COLO668 (cell line): ENCODE measurements around the gene MMP17.
"Not testable (repeated sequence)": the region's sequence is repeated elsewhere in the genome, so short reads cannot be mapped to it uniquely, and the experiment has no call there.

Experiments used
- DNase-seq: peaks from one replicate; lab custom pipeline; 2025; ENCODE audit not compliant: unreplicated experiment; lab: John Stamatoyannopoulos, UW

Gene MMP17

DNA sequence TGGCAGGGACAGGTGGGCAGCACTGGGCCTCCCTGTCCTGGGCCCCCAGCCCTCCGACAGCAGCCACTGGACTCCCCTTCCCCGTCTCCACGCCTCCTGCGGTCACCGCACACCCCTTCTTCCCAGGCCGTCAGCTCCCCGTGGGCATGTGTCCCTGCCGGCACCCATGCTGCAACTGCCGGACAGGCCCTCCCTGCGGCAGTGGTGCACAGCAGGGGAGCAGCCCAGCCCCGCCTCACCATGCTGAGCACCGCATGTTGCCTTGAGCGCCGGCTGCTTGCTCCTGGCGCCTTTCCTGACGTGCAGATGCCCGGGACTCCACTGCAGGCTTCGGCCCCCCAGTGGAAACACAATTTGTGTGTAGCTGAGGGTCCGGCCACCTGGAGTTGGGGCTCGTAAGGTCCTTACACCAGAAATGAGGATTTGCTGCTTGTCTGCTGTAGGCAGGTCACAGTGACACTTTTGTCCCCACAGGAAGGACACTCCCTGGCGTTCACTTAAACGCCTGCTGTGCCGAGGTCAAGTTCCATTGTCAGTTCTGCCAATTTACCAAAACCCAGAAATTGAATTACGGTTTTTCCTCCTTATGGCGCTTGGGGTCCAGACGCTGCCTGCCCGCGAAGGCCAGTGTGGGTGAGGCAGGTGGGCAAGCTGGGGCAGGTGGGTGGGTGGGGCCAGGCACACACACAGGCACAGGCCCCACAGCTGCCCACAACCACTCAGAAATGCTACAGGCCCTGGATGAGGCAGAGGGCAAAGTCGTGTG, 28.2 kb upstream of the MMP17 start:
- DNase-seq, result no peak

DNA sequence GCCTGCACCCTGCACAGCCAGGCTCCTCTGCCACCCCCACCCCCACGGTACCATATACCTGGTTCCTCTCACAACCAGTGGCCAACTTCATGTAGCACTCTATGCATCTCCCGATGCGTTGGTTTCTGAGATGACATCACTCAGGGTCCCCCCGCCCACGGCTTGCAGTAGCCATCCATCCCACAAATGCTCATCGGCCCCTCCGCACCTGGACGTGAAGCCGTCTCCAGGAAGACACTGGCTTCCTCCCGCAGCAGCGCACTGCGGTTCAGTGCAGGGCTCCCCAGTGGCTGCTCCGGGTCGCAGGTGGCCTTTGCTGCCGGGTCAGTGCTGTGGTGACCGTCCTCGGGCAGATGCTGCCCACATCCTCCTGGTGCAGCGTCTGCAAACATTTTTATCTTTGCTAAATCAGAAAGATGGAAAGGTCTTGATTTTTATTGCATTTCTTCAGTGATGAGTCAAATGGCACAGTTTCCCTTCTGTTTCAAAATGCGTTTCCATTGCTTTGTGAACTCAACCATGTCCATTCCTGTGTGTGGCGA, 27.5 kb upstream of the MMP17 start:
- no peak for DNase-seq

DNA sequence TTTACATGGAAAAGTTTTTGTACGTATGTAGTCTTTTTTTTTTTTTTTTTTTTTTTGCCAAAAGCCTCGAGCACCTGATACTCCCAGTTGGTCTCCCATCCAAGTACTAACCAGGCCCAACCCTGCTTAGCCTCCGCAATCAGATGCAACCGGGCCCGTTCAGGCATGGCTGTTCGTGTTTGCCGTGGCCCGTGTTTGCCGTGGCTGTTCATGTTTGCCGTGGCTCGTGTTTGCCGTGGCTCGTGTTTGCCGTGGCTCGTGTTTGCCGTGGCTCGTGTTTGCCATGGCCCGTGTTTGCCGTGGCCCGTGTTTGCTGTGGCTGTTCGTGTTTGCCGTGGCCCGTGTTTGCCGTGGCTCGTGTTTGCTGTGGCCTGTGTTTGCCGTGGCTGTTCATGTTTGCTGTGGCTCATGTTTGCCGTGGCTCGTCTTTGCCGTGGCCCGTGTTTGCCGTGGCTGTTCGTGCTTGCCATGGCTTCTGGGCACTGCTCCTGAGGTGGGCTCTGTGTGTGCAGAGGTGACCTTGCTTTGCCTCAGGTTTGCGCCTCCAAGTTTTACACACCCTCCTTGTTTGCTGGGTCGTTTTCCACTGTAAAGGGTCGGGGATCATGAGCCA, 26.8 kb upstream of the MMP17 start:
- no peak for DNase-seq

DNA sequence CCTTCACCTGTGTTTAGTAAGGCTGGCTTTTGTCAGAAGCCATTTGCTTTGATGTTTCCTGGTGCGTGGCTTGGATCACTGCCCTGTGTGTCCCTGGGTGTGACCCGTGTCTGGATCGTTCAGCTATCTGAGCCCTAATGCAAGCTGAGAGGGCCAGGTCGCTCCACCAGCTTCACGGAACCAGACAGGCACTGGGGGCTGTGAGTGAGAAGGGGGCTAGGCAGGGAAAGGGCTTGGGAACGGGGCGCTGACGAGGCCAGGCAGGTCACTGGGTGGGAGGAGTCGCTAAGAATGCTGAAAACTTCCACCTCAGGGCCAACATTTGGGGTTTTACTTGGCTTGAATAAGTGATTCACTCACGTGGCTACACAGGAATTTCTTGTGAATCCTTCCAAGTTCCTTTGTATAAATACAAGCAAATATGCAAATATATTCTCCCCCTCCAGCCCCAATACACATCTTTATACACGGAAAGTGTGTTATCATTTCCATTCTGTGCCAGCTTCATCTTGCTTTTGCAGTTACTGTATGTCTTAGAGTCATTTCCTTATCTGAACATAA, 24.2 kb upstream of the MMP17 start:
- no peak for DNase-seq

DNA sequence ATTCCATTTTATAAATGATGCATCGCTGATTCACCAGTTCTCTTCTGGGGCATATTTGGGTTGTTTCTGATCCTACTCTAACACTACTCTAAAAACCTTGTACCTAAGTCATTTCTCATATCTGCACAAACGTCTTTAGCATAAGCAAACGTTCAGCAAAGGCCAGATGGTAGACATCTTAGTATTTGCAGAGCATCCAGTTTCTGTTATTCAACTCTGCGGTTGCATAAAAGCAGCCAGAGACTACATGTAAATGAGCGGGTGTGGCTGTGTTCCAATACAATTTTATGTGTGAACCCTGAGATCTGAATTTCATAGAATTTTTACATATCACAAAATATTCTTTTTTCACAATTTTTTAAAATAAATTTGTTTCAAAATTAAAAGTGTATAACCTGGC, 22.8 kb upstream of the MMP17 start:
- DNase-seq, result no peak

DNA sequence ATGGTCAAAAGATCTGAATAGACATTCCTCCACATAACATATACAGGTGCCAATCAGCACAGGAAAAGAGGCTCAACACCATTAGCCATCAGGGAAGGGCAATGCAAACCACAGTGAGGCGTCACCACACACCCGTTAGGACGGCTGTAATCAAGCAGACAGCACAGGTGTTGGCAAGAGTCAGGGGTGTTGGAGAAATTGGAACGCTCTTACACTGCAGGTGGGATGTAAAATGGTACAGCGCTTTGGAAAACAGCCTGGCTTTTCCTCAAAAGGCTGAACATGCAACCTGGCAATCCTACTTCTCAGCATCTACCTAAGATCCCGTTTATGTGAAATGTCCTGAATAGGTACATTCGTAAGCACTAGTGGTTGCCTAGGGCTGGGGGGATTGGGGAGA, 21.5 kb upstream of the MMP17 start:
- DNase-seq, result no peak

DNA sequence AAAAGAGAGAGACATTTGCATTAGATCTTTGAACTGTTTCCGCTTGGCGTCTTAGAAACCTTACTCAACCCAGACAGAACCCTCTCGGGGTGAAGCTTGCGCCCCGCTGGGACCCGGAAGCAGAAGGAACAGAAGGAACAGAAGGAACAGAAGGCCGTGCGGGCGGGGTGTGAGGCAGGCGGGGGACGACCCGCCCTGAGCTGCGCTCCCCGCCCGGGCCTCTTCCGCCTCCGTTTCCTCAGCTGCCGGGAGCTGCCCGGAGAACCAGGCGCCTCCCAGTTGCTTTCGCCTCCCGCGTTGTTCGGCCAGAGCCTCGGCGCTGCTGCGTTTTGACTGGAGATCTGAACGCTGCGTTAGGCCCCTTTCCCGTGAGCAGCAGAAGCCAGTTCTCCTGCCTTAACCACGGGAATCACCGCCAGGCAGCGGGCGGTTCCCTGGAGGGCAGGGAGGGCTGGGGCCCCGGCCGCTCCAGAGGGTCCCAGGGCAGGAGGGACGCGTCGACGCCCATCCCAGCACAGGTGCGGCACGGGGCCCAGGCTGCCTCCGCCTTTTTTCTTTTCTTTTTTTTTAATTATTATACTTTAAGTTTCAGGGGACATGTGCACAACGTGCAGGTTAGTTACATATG, 19.3 kb upstream of the MMP17 start:
- peak; percentile 60 for DNase-seq

DNA sequence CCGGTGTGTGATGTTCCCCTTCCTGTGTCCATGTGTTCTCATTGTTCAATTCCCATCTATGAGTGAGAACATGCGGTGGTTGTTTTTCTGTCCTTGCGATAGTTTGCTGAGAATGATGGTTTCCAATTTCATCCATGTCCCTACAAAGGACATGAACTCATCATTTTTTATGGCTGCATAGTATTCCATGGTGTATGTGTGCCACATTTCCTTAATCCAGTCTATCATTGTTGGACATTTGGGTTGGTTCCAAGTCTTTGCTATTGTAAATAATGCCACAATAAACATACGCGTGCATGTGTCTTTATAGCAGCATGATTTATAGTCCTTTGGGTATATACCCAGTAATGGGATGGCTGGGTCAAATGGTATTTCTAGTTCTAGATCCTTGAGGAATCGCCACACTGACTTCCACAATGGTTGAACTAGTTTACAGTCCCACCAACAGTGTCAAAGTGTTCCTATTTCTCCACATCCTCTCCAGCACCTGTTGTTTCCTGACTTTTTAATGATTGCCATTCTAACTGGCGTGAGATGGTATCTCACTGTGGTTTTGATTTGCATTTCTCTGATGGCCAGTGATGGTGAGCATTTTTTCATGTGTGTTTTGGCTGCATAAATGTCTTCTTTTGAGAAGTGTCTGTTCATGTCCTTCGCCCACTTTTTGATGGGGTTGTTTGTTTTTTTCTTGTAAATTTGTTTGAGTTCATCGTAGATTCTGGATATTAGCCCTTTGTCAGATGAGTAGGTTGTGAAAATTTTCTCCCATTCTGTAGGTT, 18.5 kb upstream of the MMP17 start:
- DNase-seq, result not testable (repeated sequence)

DNA sequence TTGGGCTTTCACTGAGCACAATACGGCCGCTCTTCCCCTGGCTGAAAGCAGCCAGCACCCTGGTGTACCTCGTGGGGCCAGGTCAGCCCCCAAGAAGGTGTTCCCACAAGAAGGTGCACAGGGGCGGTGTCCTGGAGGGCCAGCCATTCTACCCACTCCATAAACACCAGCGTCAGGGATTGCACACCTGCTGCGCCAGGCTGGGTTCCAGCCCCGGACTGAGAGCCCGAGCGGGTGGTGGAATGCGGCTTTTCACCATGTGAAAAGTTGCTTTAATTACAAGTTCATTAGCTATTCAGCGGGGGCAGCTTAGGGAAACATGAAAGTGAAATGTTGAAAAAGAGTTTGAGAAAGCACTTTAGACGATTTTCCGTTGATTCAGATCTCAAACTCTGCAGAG, 17.5 kb upstream of the MMP17 start:
- no peak for DNase-seq

DNA sequence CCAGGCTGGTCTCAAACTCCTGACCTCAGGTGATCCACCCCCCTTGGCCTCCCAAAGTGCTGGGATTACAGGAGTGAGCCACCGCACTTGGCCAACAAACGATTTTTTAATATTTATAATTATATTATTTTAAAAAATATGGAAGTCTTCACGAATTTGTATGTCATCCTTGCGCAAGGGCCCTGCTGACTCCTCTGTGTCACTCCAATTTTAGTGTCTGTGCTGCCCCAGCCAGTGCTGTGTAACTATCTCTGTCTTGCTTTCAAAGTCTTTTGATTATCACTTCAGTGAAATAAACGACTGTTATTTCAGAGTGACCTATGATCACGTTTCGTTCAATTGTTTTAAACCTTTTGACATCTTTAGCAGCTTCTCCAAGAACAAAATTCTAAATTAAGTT, 13.1 kb upstream of the MMP17 start:
- no peak for DNase-seq

DNA sequence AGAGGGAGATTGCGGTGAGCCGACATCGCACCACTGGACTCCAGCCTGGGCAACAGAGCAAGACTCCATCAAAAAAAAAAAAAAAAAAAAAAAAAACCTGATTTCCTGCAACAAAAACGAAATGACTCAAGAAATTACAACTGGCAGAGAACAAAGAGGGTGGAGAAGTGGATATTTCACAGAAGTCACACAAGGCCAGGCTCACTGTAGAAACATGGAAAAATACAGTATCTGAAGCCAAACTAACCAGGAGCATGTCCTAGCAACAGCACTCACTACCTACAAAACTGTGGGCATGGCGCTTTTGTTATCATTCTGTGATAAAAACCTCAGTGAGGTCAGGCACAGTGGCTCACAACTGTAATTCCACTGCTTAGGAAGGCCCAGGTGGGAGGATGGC, 11.7 kb upstream of the MMP17 start:
- DNase-seq, result no peak

DNA sequence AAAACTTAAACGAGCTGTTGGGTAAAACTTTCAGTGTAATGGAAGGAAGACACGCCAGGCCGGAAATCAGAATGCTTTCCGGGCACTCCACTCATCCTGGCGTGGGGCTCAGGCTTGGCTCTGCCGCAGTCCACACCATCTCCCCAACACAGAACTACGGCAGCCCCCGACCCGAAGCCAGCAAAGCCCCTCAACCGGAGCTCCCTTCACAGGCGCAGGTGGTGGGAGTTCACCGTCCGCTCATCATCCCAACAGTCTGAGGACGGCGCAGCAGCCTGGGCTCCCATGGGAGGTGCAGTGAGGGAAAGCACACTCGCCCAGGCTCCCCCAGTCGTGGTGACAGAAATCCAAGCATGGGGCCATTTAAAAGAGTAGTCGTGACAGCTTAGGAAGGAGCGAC, 11.0 kb upstream of the MMP17 start:
- no peak for DNase-seq

DNA sequence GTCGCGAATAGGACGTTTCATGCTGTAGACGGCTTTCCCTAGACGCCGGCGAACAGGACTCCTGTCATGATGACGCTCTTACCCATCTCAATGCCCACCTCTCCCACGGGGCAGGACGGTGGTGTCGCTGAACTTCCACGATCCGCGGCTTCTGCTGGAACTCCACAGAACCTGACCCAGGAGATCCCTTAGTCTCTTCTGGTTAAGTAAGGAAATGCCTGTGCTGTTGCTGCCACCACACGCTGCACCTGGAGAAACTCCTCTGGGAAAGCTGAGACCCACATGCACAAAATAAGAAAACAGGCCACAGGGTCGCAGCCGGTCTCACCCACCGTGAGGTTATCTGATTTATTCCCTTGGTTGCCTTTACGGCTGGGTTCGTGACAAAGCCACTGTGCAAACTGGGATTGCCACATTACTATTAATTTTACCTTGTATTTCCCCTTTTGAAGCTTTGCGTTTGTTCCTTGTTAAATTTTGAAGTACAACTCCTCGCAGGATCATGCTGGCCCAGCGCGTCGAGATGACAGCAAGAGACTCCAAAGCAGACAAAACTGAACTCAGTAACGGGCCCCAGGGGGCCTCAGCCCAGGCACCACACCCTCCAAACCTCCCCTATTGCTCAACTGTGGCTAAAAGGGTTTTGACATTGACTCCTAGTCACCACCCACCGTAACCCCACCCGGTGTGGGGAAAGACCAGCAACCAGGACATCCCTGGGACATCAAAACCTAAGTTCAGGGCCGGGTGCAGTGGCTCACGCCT, 9.2 kb upstream of the MMP17 start:
- no peak for DNase-seq

DNA sequence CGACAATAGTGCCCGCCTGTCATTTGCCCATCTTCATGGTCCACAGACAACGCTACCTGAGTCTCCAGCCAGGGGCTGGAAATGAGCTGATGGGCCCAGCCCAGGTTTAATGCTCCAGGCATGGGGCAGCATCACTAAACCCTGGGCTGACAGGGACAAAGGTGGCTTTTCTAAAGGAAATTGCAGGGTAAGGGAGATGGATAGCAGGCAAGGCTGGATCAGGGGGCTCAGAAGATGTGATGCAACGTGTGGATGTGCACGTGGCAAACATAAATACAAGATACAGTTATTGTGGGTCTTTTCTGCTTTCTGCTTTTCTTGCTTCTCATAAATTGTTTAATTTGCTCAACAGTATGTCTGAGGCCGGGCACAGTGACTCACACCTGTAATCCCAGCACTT, 3.7 kb upstream of the MMP17 start:
- no peak for DNase-seq

DNA sequence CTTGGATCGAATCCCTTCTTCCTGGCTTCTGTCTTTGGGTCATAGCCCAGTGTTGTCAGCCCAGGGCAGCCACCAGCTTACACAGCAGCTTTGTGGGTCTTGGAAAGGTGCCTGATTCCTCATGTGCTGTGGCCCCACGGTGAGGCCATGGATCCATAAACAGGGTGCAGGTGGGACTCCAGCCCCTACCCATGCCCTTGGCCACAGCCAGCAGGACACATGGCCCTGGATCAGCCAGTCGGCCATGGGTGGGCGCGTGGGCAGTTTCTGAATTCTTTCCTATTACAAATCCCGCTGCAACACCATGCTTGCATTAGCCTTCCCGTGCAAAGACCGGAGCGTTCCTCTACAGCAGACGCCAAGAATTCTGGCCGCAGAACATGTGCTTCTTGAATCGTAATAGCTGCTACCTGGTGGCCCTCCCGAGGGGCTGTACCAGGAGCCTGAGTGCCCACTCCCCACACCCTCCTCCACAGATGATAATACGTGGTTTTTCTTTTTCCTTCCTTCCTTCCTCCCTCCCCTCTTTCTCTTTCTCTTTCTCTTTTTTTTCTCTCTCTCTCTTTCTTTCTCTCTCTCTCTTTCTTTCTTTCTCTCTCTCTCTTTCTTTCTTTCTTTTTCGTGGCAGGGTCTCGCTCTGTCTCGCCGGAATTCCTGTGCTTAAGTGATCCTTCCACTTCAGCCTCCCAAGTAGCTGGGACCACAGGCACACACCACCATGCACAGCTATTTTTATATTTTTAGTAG, 2.9 kb upstream of the MMP17 start:
- no peak for DNase-seq

DNA sequence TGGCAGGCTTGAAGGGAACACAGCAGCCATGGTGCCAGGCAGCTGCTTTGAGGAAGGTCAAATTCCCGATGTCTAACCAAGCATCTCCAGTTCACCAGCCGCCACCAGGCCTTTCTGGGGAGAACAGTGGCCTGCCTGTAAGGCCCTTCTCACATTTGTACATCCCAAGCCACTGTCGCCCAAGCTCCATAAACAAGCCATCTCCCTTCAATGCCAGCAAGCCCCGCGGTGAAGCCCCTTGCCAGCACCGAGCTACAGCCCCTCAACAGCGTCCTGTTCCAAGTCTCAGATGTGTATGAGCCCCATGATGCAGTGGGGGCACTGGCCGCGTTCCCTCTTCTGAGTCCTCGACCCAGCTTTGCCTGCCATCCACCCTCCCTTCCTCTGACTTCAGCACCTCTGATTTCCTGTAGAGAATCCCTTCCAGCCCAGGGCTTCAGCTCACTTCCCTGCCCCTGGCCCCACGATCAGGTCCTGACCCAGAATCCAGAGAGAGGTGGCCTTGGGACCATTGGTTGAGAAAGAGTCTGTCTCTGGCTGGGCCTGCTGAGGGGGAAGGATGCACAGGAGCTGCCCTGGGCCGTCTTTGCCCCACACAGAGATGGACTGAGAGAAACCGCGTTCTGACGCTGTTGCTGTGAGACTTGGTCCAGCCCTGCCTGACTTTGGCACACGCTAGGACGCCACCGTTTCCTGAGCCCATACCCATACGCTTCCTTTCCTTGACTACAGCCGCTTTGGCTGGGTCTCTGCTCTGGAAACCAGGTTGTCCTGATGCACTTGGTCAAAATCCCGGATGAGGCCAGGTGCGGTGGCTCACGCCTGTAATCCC, 1.9 kb upstream of the MMP17 start:
- DNase-seq, result no peak

DNA sequence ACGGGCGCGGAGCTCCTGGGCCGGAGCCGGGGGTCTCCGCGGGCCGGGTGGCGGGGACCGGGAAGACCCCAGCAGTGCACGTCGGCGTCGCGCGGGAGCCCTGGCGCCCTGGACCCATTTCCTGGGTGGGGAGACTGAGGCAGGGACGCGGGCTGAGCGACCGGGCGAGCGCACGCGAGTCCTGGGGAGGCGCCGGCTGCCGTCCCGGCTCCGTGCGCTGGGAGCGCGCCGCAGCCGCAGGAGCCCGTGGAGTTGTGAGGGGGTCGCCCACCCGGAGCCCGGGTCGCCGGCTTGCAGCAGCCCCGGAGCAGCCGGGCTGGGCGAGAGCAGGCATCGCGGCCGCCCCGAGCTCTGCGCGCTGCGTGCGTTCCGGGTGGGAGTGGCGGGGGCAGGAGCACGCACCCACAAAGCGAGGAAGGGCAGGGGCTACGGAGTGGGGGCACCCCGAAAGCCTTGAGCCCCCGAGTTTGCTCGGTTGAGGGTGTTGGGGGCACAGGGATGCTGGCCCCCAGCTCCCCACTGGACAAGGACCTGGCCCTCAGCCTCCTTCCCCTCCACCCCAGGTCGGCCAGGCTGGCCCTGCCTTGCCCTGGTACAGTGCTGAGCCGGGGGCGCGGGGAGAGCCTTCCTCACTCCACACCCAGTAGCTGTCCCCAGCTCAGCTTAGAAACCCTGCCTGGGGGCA, 620 bp downstream of the MMP17 start:
- DNase-seq, result peak; percentile 27

DNA sequence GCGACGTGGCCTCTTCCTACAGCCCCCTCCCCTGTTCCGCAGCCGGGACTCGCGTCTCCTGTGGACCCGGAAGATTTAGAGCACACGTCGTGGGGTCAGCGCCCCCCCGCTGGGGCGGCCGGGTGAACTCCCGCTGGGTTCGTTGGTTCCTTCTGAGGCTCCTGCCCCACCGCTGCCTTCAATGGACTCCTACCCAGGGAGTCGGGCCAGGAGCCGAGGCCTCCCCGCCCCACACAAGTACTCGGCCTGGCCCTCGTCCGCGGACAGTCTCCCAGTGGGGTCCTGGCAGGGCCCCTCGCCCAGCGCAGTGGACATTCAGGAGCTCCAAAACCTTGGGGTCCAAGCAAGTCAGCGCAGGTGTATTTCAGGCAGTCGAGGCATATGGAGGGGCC, 1.2 kb downstream of the MMP17 start:
- DNase-seq, result no peak
